HepG2 (cell line): ENCODE data around the gene NAB1. TPM values are rescaled to one million over a fixed set of nuclear protein-coding genes. Genes with fewer than 3 reads are reported as not detected.

Experiments used
- ATAC-seq: fragments of 200-7000 bp; cut with Tn5 transposase; 3 replicates; pipeline ENCODE4 v1.9.1; 2020; ENCODE audit warnings: mild to moderate bottlenecking, moderate library complexity
- BruUV-seq: library from RNA; stranded (reverse); fragments of 400-500 nt; replicated peaks from 2 replicates; lab custom pipeline; 2021; lab: Mats Ljungman, UMichigan
- CTCF ChIA-PET: fragments of 300-600 bp; formaldehyde crosslinking; extraction: SDS; loops from one replicate; lab custom pipeline; 2021; ENCODE audit warnings: low total read pairs, inconsistent platforms, low intra/inter-chr PET ratio; lab: Yijun Ruan, JAX
- POLR2A ChIA-PET: fragments of 350-600 bp; sonication (Branson Sonifier 250); formaldehyde crosslinking; loops from one replicate; lab custom pipeline; 2020; ENCODE audit warnings: antibody characterized with exemption, inconsistent platforms; lab: Yijun Ruan, JAX
- DNase-seq: peaks from one replicate; pipeline ENCODE4 v3.0.0-alpha.2; 2015; ENCODE audit warnings: low spot score
- FAIRE-seq: peaks from 3 replicates; lab custom pipeline; 2011; peaks lifted over from hg19 to GRCh38; lab: Jason Lieb, UNC
- H2AFZ ChIP-seq: one replicate; pipeline ENCODE4 v1.6.1; 2011; ENCODE audit warnings: low read length, inconsistent platforms
- H3K27ac ChIP-seq: fragments of 300-600 bp; 3 replicates; pipeline ENCODE4 v1.8.0; 2011; ENCODE audit warnings: mixed run types, mild to moderate bottlenecking, mixed read lengths, low read length, inconsistent platforms; ENCODE audit not compliant: insufficient read depth; ENCODE audit errors: extremely low read length
- H3K27me3 ChIP-seq, 2 experiments: fragments of 200-600 bp in 1 of 2; 2 replicates in 1 of 2; 3 replicates in 1 of 2; pipeline versions ENCODE4 v1.6.0 to v1.8.0; 2011; ENCODE audit warnings: low read length in 2 of 2, mild to moderate bottlenecking in 2 of 2, moderate library complexity in 2 of 2, inconsistent platforms in 1 of 2; ENCODE audit not compliant: insufficient read depth in 2 of 2, control insufficient read depth in 1 of 2
- H3K36me3 ChIP-seq, 2 experiments: fragments of 200-600 bp in 1 of 2; replicated peaks in 1 of 2; 2 replicates in 1 of 2; 3 replicates in 1 of 2; pipeline versions ENCODE4 v1.5.1 to v1.8.0; 2011; ENCODE audit warnings: low read length in 2 of 2, inconsistent platforms in 1 of 2; ENCODE audit not compliant: insufficient read depth in 2 of 2, control insufficient read depth in 1 of 2
- H3K4me1 ChIP-seq: 2 replicates; pipeline ENCODE4 v1.5.1; 2012; ENCODE audit warnings: low read length, inconsistent platforms; ENCODE audit not compliant: insufficient read depth
- H3K4me2 ChIP-seq: 2 replicates; pipeline ENCODE4 v1.6.0; 2011; ENCODE audit warnings: low read depth, low read length, inconsistent platforms
- H3K4me3 ChIP-seq, 3 experiments: fragments of 200-600 bp in 1 of 3; sonication (generic), shearing (Covaris generic) in 1 of 3; replicated peaks in 1 of 3; 2 replicates each; pipeline ENCODE4 v1.5.1; 2011 to 2016; ENCODE audit warnings: low read length in 3 of 3, inconsistent platforms in 2 of 3, low read depth in 2 of 3, mild to moderate bottlenecking in 2 of 3, control low read depth in 1 of 3, mixed read lengths in 1 of 3; ENCODE audit not compliant: insufficient read depth in 1 of 3
- H3K79me2 ChIP-seq: one replicate; pipeline ENCODE4 v1.6.1; 2011; ENCODE audit warnings: low read length, inconsistent platforms; ENCODE audit not compliant: insufficient read depth
- H3K9ac ChIP-seq: 2 replicates; pipeline ENCODE4 v1.6.0; 2011; ENCODE audit warnings: mild to moderate bottlenecking, low read depth, low read length, inconsistent platforms; ENCODE audit not compliant: insufficient read depth
- H3K9me3 ChIP-seq: 2 replicates; pipeline ENCODE4 v1.5.1; 2012; ENCODE audit warnings: mild to moderate bottlenecking, low read length
- H4K20me1 ChIP-seq: 2 replicates; pipeline ENCODE4 v1.6.0; 2011; ENCODE audit warnings: inconsistent platforms, mild to moderate bottlenecking, low read length, moderate library complexity; ENCODE audit not compliant: insufficient read depth
- HMG20A ChIP-seq: IDR thresholded peaks from 2 replicates; pipeline ENCODE4 v1.6.1; 2016; ENCODE audit warnings: borderline replicate concordance
- HOXA3 ChIP-seq: sonication (generic); formaldehyde crosslinking; IDR thresholded peaks from 2 replicates; pipeline ENCODE4 v1.5.0; 2020; ENCODE audit warnings: missing genetic modification reagents
- IRF2 ChIP-seq: IDR thresholded peaks from 2 replicates; pipeline ENCODE4 v1.6.1; 2018; ENCODE audit warnings: missing genetic modification reagents, missing compliant biosample characterization
- KAT8 ChIP-seq: IDR thresholded peaks from 2 replicates; pipeline ENCODE4 v1.6.1; 2016; ENCODE audit warnings: missing genetic modification reagents, missing compliant biosample characterization
- POGZ ChIP-seq: sonication (generic); formaldehyde crosslinking; IDR thresholded peaks from 2 replicates; pipeline ENCODE4 v1.4.0; 2020; ENCODE audit warnings: mild to moderate bottlenecking, missing genetic modification reagents
- RAD21 ChIP-seq: fragments of 450-650 bp; formaldehyde crosslinking; IDR thresholded peaks from 2 replicates; pipeline ENCODE4 v1.5.0; 2020; ENCODE audit warnings: mild to moderate bottlenecking
- SALL1 ChIP-seq: sonication (generic); formaldehyde crosslinking; IDR thresholded peaks from 2 replicates; pipeline ENCODE4 v1.8.0; 2022; ENCODE audit warnings: mild to moderate bottlenecking, missing genetic modification reagents
- SMC3 ChIP-seq: IDR thresholded peaks from 2 replicates; pipeline ENCODE4 v1.6.1; 2011; ENCODE audit warnings: low read length, improper control_type of control experiment
- SOX5 ChIP-seq: IDR thresholded peaks from 2 replicates; pipeline ENCODE4 v1.6.1; 2016; ENCODE audit warnings: borderline replicate concordance
- STAG1 ChIP-seq: sonication (generic); formaldehyde crosslinking; IDR thresholded peaks from 2 replicates; pipeline ENCODE4 v1.4.0; 2020; ENCODE audit warnings: missing genetic modification reagents
- ZBTB33 ChIP-seq: sonication (generic); formaldehyde crosslinking; IDR thresholded peaks from 2 replicates; pipeline ENCODE4 v1.4.0; 2020; ENCODE audit warnings: missing genetic modification reagents
- ZMYM4 ChIP-seq: sonication (generic); formaldehyde crosslinking; IDR thresholded peaks from 2 replicates; pipeline ENCODE4 v1.8.1; 2023; ENCODE audit warnings: mild to moderate bottlenecking, missing genetic modification reagents
- ZNF644 ChIP-seq: IDR thresholded peaks from 2 replicates; pipeline ENCODE4 v1.6.1; 2016; ENCODE audit warnings: low read depth
- ZNF7 ChIP-seq: IDR thresholded peaks from 2 replicates; pipeline ENCODE4 v1.6.1; 2016; ENCODE audit warnings: missing biosample characterization, missing genetic modification reagents
- ZNF737 ChIP-seq: sonication (generic); formaldehyde crosslinking; IDR thresholded peaks from 2 replicates; pipeline ENCODE4 v1.5.0; 2020; ENCODE audit warnings: missing genetic modification reagents, mild to moderate bottlenecking, borderline replicate concordance
- ZNF776 ChIP-seq: sonication (generic); formaldehyde crosslinking; IDR thresholded peaks from 2 replicates; pipeline ENCODE4 v1.4.0; 2020; ENCODE audit warnings: mild to moderate bottlenecking, missing genetic modification reagents
- WGBS: methylation state at CpG from one replicate; pipeline ENCODE4 v1.1.6; 2017; ENCODE audit warnings: low lambda C conversion rate; 5-methylcytosine and 5-hydroxymethylcytosine counted together
- in situ Hi-C: cut with HindIII; loops from 2 replicates; pipeline ENCODE4 v1.10.0; 2017; ENCODE audit warnings: low pct_unique_long_range_greater_than_20kb; ENCODE audit not compliant: extremely low pct_ligation_motif_present
- intact Hi-C: fragments of 100-400 bp; cut with micrococcal nuclease; formaldehyde crosslinking; loops from one replicate; pipeline ENCODE4 v1.10.0; 2022; ENCODE audit not compliant: unreplicated experiment
- polyA plus RNA-seq, 8 experiments: library from polyadenylated mRNA; depleted of rRNA in 3 of 8; stranded (reverse) in 7 of 8; unstranded in 1 of 8; fragments of >200 nt; fragmentation: Illumina TruSeq in 4 of 8; extraction: Trizol in 4 of 8; gene quantifications; 2 replicates each; pipeline versions ENCODE4 v1.2.1 to v1.2.3, GENCODE V29; 2011 to 2016; ENCODE audit warnings: low read depth in 4 of 8, missing spikeins in 1 of 8, mixed read lengths in 1 of 8; ENCODE audit not compliant: insufficient read depth in 1 of 8
- total RNA-seq, 5 experiments: library from RNA; depleted of rRNA; stranded (reverse); fragments of >200 nt; fragmentation: Illumina TruSeq; extraction: Trizol; gene quantifications; 2 replicates each; pipeline ENCODE4 v1.2.3, GENCODE V29; 2016; ENCODE audit warnings: low read depth in 1 of 5
- TF ChIP-seq, protein P1 (sequence below): sonication (generic); formaldehyde crosslinking; IDR thresholded peaks from 2 replicates; pipeline ENCODE4 v1.5.0; 2020; ENCODE audit warnings: missing genetic modification reagents, mild to moderate bottlenecking, borderline replicate concordance
- TF ChIP-seq, protein P2 (sequence below): IDR thresholded peaks from 2 replicates; pipeline ENCODE4 v1.6.1; 2016; ENCODE audit warnings: low read depth

NAB1 gene
- total and polyA plus RNA-seq, 2 of the 13 experiments (the other 11 are each of a cell fraction or from before 2014, with no cell fraction given) = 24.5 to 46.0 TPM

DNA sequence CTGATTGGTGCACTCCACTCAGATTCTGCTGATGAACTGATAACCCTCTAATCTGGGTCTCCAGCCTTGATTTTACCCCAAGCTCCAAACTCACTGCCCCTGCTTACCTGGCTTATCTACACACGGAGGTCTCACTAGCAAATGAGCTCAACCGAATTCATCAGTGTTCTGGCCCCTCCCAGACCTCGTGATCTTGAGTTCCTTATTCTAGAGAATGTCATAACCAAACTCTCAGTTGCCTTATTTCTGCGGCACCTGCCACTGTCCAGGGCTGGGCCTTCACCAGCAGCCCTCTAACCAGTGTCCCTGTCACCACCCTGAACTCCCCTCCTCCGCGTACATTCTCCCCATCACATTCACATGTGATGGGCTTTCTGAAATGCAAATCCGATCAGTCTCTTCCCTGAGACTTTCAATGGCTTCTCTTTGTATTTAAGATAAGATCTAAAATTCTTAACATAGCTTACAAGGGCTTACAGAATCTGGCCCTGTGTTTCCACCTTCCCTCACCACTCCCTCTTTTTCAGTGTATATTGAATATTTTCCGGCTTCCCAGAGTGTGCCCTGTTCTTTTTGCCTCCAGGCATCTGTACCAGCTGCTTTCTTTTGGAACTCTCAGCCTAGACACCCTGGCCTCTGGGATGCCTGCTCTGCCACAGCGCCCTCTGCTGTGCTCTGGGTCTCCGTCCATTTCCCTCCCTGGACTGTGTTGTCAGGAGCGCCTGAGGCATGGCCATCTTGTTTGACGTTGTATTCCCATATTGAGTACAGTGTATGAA is 31.1 kb downstream of the NAB1 start:
- in situ Hi-C loops = no loop called here
- 95% methylated on average over 12 of the region's 12 CpGs for WGBS
- DNase-seq (peak; percentile 28), FAIRE-seq (peak; percentile 21), ATAC-seq (peak; percentile 97)
- Histone ChIP-seq H3K9me3 (no peaks in the 10 kb centered on the region), H4K20me1 (no peaks in the 10 kb centered on the region), H3K9ac (no peak overlapping the region), H3K4me3 (no peak overlapping the region), H3K27ac (no peak overlapping the region), H3K79me2 (no peaks in the 10 kb centered on the region), H3K36me3 (peaks cover 4 to 36% of the 10 kb centered on the region in 2 experiments), H3K4me2 (no peak overlapping the region), H3K27me3 (no peaks in the 10 kb centered on the region), H3K4me1 (peaks cover 9% of the 10 kb centered on the region; the same call in 1 of the 2 replicates), H2AFZ (no peak overlapping the region)
- POLR2A ChIA-PET = interaction anchor here (1.2 kb wide), 1 partner anchor 32 kb away, joined by 3 read pairs; no protein-coding TSS in a partner anchor
- intact Hi-C loops = loop anchor here (10.0 kb wide), 1 partner anchor 595 kb away; no protein-coding TSS in a partner anchor
- BruUV-seq = no TSS peak
- CTCF ChIA-PET = interaction anchor here (0.9 kb wide), 1 partner anchor 592 kb away, joined by 3 read pairs; no protein-coding TSS in a partner anchor
- TF ChIP-seq, protein P1, sequence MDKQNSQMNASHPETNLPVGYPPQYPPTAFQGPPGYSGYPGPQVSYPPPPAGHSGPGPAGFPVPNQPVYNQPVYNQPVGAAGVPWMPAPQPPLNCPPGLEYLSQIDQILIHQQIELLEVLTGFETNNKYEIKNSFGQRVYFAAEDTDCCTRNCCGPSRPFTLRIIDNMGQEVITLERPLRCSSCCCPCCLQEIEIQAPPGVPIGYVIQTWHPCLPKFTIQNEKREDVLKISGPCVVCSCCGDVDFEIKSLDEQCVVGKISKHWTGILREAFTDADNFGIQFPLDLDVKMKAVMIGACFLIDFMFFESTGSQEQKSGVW (CRISPR knock-in tag) = no peak
- peak; percentile 48; the same call in 1 of the 2 replicates for TF ChIP-seq HOXA3
- TF ChIP-seq KAT8 (CRISPR knock-in tag) = 0 out of 2 replicates have a peak, but pooled peaks have one; percentile 16
- peak; percentile 65 for TF ChIP-seq RAD21 (CRISPR knock-in tag)
- peak; percentile 75 for TF ChIP-seq STAG1 (CRISPR knock-in tag)
- TF ChIP-seq ZNF7 (CRISPR knock-in tag) = peak; percentile 77
- TF ChIP-seq ZNF776 (CRISPR knock-in tag) = no peak
- TF ChIP-seq ZNF737 (CRISPR knock-in tag) = no peak
- TF ChIP-seq POGZ (CRISPR knock-in tag) = peak; percentile 60; the same call in 1 of the 2 replicates
- TF ChIP-seq, protein P2, sequence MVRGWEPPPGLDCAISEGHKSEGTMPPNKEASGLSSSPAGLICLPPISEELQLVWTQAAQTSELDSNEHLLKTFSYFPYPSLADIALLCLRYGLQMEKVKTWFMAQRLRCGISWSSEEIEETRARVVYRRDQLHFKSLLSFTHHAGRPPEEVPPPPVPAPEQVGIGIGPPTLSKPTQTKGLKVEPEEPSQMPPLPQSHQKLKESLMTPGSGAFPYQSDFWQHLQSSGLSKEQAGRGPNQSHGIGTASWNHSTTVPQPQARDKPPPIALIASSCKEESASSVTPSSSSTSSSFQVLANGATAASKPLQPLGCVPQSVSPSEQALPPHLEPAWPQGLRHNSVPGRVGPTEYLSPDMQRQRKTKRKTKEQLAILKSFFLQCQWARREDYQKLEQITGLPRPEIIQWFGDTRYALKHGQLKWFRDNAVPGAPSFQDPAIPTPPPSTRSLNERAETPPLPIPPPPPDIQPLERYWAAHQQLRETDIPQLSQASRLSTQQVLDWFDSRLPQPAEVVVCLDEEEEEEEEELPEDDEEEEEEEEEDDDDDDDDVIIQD (CRISPR knock-in tag) = peak; percentile 61
- TF ChIP-seq IRF2 (CRISPR knock-in tag) = 0 out of 2 replicates have a peak, but pooled peaks have one; percentile 21
- TF ChIP-seq SALL1 (CRISPR knock-in tag) = peak; percentile 35; the same call in 1 of the 2 replicates
- TF ChIP-seq SOX5 (CRISPR knock-in tag) = peak; percentile 20; the same call in 1 of the 2 replicates
- TF ChIP-seq ZNF644 (CRISPR knock-in tag) = peak; percentile 93
- TF ChIP-seq ZMYM4 (CRISPR knock-in tag) = peak; percentile 71
- peak; percentile 96 for TF ChIP-seq ZBTB33 (CRISPR knock-in tag)
- no peak for TF ChIP-seq HMG20A (CRISPR knock-in tag)
- TF ChIP-seq SMC3 = peak; percentile 76
